Astrocyte (in vitro differentiated cells and primary cell): ENCODE data around the gene SHISA9. TPM values are rescaled to one million over a fixed set of nuclear protein-coding genes. Genes with fewer than 3 reads are reported as not detected.

ENCODE experiments used
- DNase-seq: peaks from one replicate; pipeline ENCODE4 v3.0.0-alpha.2; 2010; ENCODE audit warnings: low read depth
- FAIRE-seq: peaks from 2 replicates; lab custom pipeline; 2011; peaks lifted over from hg19 to GRCh38; lab: Jason Lieb, UNC
- H2AFZ ChIP-seq: 2 replicates; pipeline ENCODE4 v1.6.0; 2012; ENCODE audit warnings: low read depth, low read length, inconsistent platforms
- H3K27ac ChIP-seq: 2 replicates; pipeline ENCODE4 v1.5.1; 2011; ENCODE audit warnings: low read depth, low read length, inconsistent platforms
- H3K27me3 ChIP-seq: 2 replicates; pipeline ENCODE4 v1.6.0; 2011; ENCODE audit warnings: low read length, inconsistent platforms; ENCODE audit not compliant: insufficient read depth
- H3K36me3 ChIP-seq: 2 replicates; pipeline ENCODE4 v1.5.1; 2011; ENCODE audit warnings: low read length, inconsistent platforms; ENCODE audit not compliant: insufficient read depth
- H3K4me1 ChIP-seq: 2 replicates; pipeline ENCODE4 v1.5.1; 2011; ENCODE audit warnings: low read length, inconsistent platforms; ENCODE audit not compliant: insufficient read depth
- H3K4me2 ChIP-seq: 2 replicates; pipeline ENCODE4 v1.6.0; 2012; ENCODE audit warnings: low read length, inconsistent platforms
- H3K4me3 ChIP-seq: 2 replicates; pipeline ENCODE4 v1.5.1; 2011; ENCODE audit warnings: low read depth, mild to moderate bottlenecking, low read length, inconsistent platforms; ENCODE audit not compliant: insufficient read depth
- H3K79me2 ChIP-seq: 2 replicates; pipeline ENCODE4 v1.6.0; 2012; ENCODE audit warnings: mild to moderate bottlenecking, low read length, inconsistent platforms; ENCODE audit not compliant: insufficient read depth
- H3K9ac ChIP-seq: 2 replicates; pipeline ENCODE4 v1.6.0; 2012; ENCODE audit warnings: mild to moderate bottlenecking, low read length, inconsistent platforms
- H3K9me3 ChIP-seq: 2 replicates; pipeline ENCODE4 v1.5.1; 2012; ENCODE audit warnings: low read depth, mild to moderate bottlenecking, low read length, inconsistent platforms; ENCODE audit not compliant: insufficient read depth
- H4K20me1 ChIP-seq: 2 replicates; pipeline ENCODE4 v1.6.0; 2012; ENCODE audit warnings: low read length, inconsistent platforms; ENCODE audit not compliant: insufficient read depth
- H3K27ac Mint-ChIP-seq: one replicate; pipeline ENCODE4 v1.8.0; 2021; ENCODE audit warnings: mild to moderate bottlenecking, mixed read lengths; ENCODE audit not compliant: unreplicated experiment
- H3K27me3 Mint-ChIP-seq: one replicate; pipeline ENCODE4 v1.8.0; 2021; ENCODE audit warnings: low read depth, mixed read lengths; ENCODE audit not compliant: unreplicated experiment
- H3K36me3 Mint-ChIP-seq: one replicate; pipeline ENCODE4 v1.8.0; 2021; ENCODE audit warnings: low read depth, mixed read lengths; ENCODE audit not compliant: unreplicated experiment
- H3K4me1 Mint-ChIP-seq: one replicate; pipeline ENCODE4 v1.8.0; 2021; ENCODE audit warnings: low read depth, mixed read lengths; ENCODE audit not compliant: unreplicated experiment
- H3K4me3 Mint-ChIP-seq: one replicate; pipeline ENCODE4 v1.8.0; 2021; ENCODE audit warnings: mild to moderate bottlenecking, moderate library complexity, mixed read lengths; ENCODE audit not compliant: unreplicated experiment
- H3K9me3 Mint-ChIP-seq: one replicate; pipeline ENCODE4 v1.8.0; 2021; ENCODE audit warnings: mild to moderate bottlenecking, mixed read lengths; ENCODE audit not compliant: unreplicated experiment
- CTCF ChIP-seq: IDR thresholded peaks from 2 replicates; pipeline ENCODE4 v1.5.1; 2011; ENCODE audit warnings: low read depth, mild to moderate bottlenecking, inconsistent platforms, low read length, moderate library complexity; ENCODE audit not compliant: insufficient read depth
- EZH2 ChIP-seq: IDR thresholded peaks from 2 replicates; pipeline ENCODE4 v1.6.1; 2012; ENCODE audit warnings: mild to moderate bottlenecking, low read length, inconsistent platforms; ENCODE audit not compliant: insufficient read depth
- total RNA-seq: library from RNA; stranded (reverse); gene quantifications from 2 replicates; pipeline ENCODE4 v1.2.1, GENCODE V29; 2021

The SHISA9 gene
- total RNA-seq, 1 donor from 2014 or later, result 73.0 TPM

- H3K27me3 ChIP-seq, result peaks cover 35% of the 10 kb centered on the region
- no peaks in the 10 kb centered on the region for H4K20me1 ChIP-seq
- H3K79me2 ChIP-seq, result no peaks in the 10 kb centered on the region
- no peaks in the 10 kb centered on the region for H3K36me3 ChIP-seq
- no peaks in the 10 kb centered on the region for H3K9me3 ChIP-seq
- H3K4me2 ChIP-seq, result no peak overlapping the region
- H3K27me3 Mint-ChIP-seq, result no peaks in the 10 kb centered on the region
- FAIRE-seq (no peak), DNase-seq (no peak)
- H3K4me1 ChIP-seq, result peaks cover 4% of the 10 kb centered on the region
- peaks cover 7% of the 10 kb centered on the region for H3K4me1 Mint-ChIP-seq
- no peak overlapping the region for H2AFZ ChIP-seq
- no peak overlapping the region for H3K4me3 Mint-ChIP-seq
- no peak overlapping the region for H3K4me3 ChIP-seq
- peaks cover 7% of the 10 kb centered on the region for H3K36me3 Mint-ChIP-seq
- no peak overlapping the region for H3K27ac Mint-ChIP-seq
- no peaks in the 10 kb centered on the region for H3K9me3 Mint-ChIP-seq
- no peak overlapping the region for H3K9ac ChIP-seq
- H3K27ac ChIP-seq, result no peak overlapping the region
- no peak for TF ChIP-seq CTCF
These were observed 5.5 kb downstream of the SHISA9 start for GRCh38 chr16:12906765-12907516.

- H3K36me3 ChIP-seq, result no peaks in the 10 kb centered on the region
- H3K4me1 Mint-ChIP-seq, result peaks cover 7% of the 10 kb centered on the region
These were observed 6.4 kb downstream of the SHISA9 start for GRCh38 chr16:12907670-12908233.

More at GRCh38 chr16:12907670-12908233, 6.4 kb downstream of the SHISA9 start:
- Histone ChIP-seq H3K9me3 (no peaks in the 10 kb centered on the region), H2AFZ (no peak overlapping the region), H3K9ac (no peak overlapping the region), H3K4me2 (no peak overlapping the region), H3K27me3 (peaks cover 27% of the 10 kb centered on the region), H3K4me3 (no peak overlapping the region), H4K20me1 (no peaks in the 10 kb centered on the region), H3K27ac (no peak overlapping the region), H3K4me1 (no peaks in the 10 kb centered on the region), H3K79me2 (no peaks in the 10 kb centered on the region)
- DNase-seq, result no peak
- no peak for FAIRE-seq
- no peak overlapping the region for H3K4me3 Mint-ChIP-seq
- no peak for TF ChIP-seq EZH2
- TF ChIP-seq CTCF, result peak; percentile 4
- H3K27me3 Mint-ChIP-seq, result no peaks in the 10 kb centered on the region
- no peak overlapping the region for H3K27ac Mint-ChIP-seq
- peaks cover 7% of the 10 kb centered on the region for H3K36me3 Mint-ChIP-seq
- no peaks in the 10 kb centered on the region for H3K9me3 Mint-ChIP-seq
